HL-60/S4 treated with phorbol 12-myristate 13-acetate at 8.2 ng/mL for 4 days and 3 days (cell line): Measurements from ENCODE around the gene DNMT3A.

ENCODE experiments used
- in situ Hi-C: fragments of 300-500 bp; cut with MboI; formaldehyde crosslinking; loops from 2 replicates; pipeline ENCODE4 v1.15.0; 2022; ENCODE audit warnings: low sequenced_read_pairs

DNMT3A gene

DNA sequence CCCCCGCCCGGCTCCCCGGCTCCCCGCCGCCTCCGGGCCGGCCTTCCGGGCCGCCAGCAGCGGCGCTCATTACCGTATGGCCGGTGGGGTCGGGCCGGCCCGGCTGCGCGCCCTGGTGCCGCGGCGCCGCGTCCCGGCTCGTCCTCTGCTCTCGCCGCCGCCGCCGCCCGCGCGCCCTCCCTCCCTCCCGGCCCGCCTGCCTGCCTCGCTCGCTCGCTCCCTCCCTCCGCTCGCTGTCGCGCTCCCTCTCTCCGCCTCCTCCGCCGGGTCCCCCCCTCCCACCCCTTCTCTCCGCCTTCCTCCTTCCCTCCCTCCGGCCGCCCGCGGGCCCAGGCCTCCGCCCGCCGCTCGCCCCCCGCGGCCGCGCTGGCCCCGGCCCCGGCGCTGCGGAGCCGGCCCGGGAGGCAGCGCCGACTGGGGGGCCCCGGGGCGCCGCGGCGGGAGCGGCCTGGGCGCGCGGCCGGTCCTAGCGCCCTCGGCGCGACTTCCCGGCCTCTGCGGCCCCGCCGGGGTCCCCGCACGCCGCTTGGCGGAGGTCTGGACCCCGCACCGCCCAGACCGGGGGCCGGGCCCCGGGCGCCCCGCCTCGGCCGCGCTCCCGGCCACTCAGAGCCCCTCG is at the start of gene DNMT3A:
TSS of gene DNMT3A (minus strand) at position 173 of the 619 bp plus-strand sequence. CDS start 27,941 bp downstream, outside the sequence.
- in situ Hi-C loops: no loop called here

DNA sequence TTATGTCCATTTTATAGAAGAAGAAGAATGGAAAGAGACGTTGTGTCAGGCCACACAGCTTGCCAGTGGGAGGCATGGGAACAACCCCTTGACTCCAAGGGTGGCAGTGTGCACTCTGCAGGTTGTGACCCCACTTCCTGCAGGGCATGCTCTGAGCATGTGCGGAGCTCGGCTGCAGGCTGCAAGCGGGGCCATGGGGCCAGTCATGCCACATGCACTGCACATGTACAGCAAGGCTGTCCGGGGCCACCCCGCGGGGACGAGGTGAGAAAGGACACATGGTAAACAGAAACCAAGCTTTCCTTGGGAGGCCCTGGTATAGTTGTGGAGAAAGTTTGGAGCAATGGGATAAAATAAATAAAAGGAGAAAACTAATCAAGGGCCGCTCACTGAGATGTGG is 47.4 kb upstream of the DNMT3A start:
- in situ Hi-C loops: no loop called here

DNA sequence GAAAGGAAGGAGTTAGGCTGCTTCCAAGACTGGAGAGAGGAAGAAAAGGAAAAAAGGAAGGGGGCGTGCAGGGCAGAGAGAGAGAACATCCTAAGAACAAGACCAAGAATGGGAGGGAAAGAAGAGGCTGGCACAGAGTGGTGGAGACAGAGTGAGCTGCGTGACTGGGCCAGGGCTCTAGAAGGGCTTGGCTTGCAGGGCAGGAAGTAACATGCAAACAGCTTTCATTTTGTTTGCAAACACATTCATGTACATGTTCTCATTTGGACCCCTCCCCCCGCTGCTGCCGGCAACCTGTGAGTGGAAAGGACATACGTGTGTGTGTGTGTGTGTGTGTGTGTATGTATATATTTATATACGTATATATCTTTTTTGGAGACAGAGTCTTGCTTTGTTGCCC is 46.8 kb upstream of the DNMT3A start:
- in situ Hi-C loops: no loop called here

DNA sequence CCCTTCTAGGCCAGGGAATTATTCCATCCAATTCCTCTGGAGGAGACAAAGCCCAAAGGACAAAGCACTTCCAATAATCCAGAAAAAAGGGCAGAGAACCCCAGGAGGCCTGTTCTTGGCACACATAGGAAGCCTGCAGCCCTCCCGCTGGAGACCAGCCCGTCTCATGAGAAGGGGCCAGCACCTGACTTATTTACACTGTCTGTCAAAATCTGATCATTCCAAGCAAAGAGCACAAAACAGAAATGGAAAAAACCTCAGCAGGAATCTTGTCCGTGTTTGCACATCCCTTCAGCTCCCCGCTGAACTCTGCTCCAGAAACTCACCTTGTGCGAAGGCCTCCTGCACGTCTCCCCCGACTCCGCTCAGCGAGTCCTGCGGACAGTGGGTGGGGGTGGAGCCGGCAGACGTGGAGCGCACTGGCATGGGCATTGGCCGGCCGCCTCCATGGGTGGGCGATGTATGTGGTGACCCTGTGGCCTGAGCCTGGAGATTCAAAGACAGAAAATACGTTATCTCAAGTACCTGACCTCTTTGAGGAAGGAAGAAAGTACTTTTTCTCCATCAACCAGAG is 46.2 kb upstream of the DNMT3A start:
- in situ Hi-C loops: no loop called here

DNA sequence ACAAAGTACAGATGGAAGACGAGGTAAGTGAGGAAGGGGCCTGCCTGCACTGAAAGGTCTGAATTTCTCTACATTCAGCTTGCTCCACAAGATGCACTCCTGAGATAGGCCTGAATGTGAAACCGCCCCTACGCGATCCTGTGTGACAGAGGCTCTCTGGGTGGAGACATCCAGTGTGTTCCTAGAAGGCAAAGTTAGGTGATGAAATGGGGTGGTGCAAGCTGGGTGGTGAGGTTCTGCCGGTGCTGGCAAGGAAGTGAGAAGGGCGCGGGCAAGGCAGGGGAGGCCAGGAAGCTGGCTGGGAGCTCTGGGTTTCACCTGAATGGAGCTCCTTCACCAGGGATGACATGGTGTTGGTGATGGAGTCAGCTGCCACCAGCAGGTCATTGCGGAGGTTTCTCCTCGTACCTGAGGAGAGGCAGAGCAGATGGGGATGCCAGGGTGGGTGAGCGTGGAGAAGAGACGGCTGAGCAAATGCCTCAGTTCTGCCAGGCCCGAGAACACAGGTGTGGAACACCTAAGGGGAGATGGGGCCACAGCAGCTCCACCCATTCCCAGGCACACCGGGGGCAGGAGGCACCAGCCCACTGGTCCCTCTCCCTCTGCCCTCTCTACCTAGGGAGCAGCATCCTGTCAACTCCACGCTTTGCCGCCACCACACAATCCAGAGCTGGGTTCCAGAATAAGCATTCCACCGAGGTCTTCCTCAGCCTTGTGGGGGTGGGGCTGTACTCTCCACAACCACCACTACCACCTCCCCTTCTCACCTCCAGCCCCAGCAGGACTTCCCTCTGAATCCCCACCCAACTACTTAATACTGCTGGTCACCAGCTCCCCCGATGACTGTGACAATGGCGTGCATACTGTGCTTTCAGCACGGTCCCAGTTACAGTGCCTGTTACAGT is 45.5 kb upstream of the DNMT3A start:
- in situ Hi-C loops: no loop called here

DNA sequence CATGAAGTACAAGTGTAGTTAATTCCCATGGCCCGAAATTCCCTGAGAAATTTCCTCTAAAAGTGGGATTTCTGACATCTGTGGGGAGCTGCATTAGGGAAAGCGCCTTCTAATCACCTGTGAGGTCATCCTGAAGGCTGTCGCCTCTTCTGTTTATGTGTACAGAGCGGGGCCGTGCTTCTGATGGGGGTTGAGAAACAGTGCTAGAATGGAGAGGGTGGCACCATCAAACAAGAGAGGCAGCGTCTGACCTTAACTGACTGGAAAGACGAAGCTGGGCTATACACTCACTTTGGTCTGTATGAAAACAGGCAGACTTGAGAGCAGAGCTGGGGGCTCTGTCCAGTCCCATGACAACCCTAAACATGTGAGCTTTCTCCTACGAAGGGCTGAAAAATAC is 44.2 kb upstream of the DNMT3A start:
- in situ Hi-C loops: no loop called here

DNA sequence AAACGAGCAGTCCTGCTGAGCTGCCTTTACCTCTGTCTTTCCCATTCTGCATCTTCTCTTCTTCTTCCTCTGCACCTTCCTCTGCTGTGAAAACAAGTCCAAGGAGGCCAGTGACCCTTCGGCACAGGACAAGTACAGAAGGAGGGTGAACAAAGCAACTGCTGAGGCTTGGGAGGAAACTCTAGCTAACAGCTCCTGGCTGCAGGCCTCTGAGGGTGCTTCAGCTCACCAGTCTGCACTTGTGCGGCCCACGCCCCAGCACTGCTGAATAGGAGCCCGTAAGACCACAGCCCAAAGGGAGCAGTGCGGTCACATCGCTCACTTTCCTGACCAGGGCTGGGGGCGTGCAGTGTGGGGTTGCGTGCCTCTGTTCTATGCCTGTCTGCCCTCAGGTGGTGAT is 42.1 kb upstream of the DNMT3A start:
- in situ Hi-C loops: no loop called here

DNA sequence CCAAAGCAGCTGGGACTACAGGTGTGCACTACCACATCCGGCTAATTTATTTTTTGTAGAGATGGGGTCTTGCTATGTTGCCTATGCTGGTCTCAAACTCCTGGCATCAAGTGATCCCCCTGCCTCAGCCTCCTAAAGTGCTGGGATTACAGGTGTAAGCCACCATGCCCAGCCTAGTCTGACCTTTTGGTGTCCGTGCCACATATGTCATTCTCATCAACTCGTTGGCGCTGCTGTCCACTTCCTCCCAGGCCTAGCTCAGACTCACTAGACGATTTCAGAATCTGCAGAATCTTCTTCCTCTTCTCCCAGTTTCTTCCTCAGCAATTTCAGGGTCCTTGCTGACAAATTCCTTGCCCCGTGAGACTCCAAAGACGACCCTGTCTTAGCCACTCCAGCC is 39.8 kb upstream of the DNMT3A start:
- in situ Hi-C loops: no loop called here

DNA sequence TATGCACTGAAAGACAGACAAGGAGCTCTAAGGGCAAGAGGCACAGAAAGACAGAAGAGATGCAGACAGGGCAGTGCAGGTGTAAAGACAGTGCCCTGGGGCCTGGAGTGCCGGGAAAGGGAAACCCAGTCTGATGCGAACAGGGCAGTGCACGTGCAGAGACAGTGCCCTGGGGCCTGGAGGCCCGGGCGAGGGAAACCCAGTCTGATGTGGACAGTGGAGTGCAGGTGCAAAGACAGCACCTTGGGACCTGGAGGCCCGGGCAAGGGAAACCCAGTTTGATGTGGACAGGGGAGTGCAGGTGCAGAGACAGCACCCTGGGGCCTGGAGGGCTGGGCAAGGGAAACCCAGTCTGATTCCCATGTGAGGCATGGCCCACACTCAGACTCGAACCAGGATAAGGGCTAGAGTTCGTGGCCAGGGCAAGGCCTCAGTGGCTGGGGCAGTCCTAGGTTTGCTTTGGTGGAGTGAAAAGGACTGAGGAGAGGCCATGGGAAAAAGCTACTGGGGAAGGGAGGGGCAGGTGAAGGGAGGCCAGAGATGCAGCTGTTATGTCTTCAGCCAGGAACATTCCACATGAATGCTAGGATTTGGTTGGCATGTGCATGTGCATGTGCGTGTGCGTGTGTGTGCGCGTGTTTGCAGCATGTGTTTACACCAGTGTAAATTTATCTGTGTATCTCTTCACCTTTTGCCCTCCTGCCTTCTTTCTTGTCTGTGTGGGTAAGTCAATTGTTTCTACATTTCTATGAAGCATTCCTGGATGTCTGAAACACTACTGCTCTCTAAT is 39.1 kb upstream of the DNMT3A start:
- in situ Hi-C loops: no loop called here

DNA sequence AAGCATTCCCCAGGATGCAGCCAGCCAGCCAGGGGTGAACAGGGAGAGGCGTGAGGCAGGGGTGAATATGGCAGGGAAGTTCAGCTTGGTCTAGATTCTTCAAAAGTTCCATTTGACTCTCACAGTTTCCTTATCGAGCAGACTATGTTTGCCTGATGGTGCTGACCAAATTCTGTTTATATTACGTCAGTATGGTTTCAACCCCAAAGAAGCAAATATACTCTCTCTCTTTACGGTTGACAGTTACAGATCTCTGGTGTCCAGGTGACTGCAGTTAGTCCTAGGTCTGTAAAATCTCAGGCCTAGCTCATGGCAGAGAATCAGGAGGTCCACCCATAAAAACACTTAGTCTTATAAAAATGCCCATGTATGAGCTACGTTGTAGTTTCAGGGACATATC is 38.3 kb upstream of the DNMT3A start:
- in situ Hi-C loops: no loop called here

DNA sequence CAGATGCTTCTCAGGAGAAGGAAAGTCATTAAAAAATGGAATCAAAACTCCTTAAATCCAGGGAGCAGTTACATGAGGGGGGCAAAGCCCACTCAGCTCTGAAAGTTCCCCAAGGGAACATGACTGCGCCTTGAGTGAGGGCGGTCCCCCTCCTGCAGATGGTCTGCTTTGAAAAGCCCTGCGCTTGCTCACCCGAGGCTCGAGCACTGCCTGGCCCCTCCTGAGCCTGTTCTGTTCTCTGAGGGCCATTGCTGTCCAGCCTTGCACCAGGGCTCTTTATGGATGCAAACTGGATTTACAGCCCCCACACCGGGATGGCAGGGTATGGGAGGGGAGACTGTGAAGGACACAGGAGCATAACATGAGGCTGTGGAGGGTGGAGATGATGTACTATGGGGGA is 37.8 kb upstream of the DNMT3A start:
- in situ Hi-C loops: no loop called here

DNA sequence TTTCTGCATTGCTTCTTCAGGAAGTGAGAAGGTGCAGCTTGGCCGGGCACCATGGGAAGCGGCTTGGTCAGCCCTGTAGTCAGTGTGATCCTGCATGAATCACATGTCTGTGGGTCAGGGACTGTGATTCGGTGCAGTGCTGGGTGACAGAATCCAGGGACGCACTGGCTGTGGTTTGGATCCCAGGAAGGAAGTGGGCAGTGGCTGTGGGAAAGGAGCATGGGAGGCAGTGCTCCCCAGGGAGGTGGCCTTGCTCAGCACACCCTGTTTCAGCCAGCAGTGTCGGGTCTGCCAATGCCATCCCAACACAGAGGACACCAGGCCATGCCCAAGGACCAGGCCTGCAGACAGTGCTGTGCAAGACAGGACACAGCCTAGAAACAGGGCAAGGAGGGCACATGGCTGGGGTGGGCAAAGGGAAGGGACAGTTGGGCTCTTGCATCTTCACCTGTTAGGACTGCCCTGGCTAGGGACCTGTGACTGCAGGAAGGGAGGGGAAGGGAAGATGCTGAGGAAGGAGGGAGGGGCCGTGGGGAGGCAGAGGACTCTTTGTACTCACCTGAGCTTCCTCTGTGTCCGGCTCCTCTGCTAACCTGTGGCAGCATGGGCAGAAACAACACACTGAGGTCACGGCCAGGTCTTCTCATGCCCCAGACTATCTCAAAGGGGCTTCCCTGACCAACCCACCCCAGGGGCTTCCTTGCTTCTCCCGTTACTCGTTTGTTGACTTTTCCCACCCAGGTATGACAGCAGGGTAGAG is 37.2 kb upstream of the DNMT3A start:
- in situ Hi-C loops: no loop called here

DNA sequence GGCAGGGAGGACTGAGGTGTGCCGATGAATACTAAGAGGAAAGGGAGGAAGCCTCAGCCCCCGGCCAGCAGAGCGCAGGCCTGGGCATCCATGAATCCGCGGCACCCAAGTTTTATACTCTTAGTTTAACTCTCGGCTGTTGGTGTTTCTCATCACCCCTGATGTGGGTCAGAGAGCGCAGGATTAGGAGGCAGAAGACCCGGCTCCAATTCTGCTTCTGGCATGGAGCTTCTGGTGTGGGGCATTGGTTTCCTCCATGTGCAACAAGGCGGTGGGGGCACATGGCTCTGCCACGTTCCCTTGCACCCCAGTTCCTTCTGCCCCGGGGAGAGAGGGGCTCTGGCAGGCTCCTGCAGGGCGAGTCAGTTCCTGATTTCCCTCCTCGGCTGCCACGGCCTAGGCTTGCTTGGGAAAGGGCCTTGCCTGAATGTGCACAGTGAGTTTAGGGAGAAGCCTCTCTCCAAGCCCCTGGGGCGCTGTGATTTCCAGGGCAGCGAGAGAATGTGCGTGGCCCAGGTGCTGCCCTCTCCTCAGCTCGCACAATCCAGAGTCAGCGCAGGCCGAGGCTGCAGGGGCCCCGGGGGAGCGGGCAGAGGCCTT is 36.2 kb upstream of the DNMT3A start:
- in situ Hi-C loops: no loop called here

DNA sequence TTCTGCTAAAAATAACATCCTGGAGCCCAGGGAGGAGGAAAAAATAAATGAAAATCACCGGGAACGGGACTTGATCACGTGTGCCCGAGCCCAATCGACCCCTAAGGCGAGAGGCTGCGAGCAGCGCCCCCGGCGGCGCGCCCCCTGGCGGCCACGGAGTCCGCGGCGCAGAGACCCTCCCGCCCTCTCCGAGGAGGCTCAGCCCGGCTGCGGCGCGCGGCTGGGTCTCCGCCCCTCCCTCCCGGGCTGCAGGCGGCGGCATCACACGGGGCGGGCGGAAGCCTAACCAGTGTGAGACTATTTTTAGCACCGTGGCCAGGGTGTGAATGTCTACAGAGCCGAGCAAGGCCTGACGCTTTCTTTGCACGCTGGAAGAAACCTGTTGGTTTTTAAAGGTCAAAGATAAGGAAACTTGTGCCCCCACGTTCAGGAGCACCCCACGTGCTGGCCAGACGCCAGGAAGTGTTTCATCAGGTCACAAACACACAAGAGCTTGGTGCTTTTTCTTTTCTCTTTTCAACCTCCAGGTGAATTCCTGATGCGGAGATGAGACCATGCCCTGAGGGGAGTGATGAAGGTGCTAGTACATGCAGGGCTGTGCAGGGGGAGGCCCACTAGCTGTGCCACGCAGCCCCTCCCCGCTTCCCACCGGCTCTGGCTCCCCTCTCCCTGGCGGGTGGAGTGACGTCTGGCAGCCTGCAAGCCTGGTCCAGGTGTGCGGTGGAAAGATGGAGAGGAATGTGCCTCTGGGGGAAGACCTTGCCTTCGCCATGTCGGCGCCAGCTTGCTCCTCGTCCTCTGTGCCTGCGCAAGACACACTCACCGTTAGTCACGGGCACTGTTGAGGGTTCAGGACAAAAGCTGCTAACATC is 35.3 kb upstream of the DNMT3A start:
- in situ Hi-C loops: no loop called here

DNA sequence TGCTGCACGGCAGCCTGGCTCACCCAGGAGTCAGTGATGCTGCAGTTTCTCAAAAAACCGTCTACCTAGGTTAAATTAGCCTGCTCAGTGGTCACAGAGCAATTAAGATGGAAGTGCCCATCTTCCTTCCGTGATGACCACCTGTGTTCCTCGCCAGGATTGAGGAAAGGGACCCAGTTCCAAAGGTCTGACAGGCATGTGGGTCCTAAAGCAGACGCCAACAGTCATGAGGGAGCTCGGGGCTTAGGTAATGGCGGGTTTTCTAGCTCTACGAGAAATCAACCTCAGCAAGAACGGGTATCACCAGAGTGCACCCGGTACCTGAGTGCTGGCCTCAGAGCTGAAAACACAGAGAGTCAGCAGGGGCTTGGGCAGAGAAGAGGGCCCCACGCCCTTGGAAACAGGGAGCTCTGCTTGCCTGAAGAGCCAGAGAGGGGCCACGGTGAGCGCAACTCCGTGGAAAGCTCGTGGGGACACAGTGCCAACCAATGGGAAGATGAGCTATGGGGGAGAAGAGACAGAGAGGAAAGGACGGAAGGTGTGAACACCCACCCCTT is 34.3 kb upstream of the DNMT3A start:
- in situ Hi-C loops: no loop called here

DNA sequence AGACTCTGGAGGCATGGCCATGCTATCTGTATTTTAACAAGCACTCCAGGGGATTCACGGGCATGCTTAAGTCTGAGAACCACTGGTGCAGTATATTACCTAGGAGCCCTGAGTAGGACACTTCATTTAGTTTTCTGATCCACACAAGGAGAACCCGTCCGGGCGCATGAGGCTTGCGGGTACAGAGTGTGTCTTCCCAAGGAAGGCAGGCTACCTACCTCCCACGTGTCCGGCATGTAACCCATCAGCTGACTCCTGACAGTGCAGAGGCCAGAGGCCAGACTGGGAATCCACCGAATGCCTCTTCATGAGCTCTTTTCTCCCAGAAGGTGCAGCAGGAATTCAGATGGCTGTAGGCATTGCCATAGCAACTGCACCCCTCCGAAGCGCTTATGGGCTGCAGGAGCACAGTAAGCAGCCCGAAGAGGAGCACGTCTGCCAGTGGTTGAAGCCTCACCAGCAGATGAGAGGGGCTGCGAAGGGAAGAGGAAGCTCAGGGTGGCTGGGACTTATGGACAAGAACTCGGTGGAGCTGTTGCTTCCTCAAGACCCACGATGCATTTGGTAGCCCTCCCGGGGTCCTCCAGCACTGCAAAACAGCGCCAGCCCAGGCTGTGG is 33.8 kb upstream of the DNMT3A start:
- in situ Hi-C loops: no loop called here

DNA sequence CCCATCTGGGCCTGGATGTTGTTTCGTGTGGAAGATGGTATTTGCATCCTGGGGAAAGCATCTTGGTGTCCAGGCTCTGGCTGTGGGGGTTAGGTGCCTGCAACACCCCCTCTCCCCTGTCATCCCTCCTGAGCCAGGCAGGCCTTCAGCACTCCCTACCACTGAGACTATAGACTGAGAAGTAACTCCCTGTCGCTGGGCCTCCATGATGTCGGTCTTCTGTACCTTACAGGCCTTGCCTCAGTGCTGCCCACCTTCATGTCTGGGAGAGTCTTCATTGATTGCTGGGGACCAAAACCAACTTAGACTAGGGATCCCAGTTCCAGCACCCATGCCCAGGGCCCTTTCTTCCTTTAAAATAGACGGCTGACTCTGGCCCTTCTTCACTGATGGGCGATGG is 33.1 kb upstream of the DNMT3A start:
- in situ Hi-C loops: no loop called here

DNA sequence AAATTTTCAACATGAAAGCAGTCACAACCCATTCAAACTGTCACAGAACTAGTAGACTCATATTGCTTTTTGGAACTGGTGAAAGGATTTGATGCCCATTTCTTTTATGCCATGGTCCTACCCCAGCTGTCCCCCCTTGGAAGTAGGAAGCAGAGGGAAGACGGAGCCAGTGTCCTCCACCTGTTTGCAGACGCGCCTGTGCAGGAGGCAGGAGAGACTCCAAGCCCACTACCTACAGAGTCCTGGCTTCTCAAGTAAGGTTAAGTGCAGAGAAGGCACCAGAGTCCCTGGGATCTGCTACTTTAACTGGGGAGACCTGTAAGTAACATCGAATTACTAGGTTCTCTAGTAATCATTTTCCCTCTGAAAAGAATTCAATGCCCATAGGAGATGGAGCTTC is 32.7 kb upstream of the DNMT3A start:
- in situ Hi-C loops: no loop called here
